Activated T-cell treated with anti-CD3 and anti-CD28 coated beads, Interleukin-2, amount 50 U/mL, for 1 hour (primary cell): ENCODE results near the gene VAMP8.
A peak's percentile ranks its signal among the peaks of the same experiment; 100 is the strongest.
"Not testable (repeated sequence)": the region's sequence is repeated elsewhere in the genome, so short reads cannot be mapped to it uniquely, and the experiment has no call there.

ENCODE experiments used
- DNase-seq: peaks from one replicate; pipeline ENCODE4 v3.0.0-alpha.2; 2020

The VAMP8 gene

DNA sequence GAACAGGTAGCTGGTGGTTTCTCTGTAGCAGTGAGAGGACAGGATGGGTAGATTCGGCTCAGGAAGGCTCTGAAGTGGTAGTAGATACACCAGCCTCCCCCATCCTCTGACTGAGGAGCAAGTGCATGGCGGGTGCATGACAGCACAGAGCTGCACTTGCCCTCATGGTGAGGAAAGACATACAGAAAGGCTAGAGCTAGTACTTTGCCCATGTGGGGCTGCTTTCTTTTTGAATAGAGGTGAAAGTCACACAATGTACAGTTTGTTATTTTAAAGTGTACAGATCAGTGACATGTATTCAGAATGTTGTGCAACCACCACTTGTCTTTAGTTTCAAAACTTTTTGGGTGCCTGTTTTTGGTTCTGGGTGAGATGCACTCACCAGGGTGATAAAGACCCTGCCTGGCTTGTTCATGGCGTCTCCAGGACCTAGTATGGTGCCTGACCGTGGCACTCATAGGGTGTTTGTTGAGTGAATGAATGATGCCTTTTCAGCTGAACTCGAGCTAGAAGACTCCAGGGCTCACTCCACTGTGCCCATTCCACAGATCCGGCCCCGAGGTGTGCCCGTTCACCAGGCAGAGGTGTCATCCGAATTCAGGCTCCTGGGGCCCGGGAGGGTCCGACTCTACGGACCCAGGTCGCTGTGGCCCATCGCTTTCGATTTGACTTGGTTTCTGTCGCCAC lies 6.4 kb downstream of the VAMP8 start:
- no peak for DNase-seq

DNA sequence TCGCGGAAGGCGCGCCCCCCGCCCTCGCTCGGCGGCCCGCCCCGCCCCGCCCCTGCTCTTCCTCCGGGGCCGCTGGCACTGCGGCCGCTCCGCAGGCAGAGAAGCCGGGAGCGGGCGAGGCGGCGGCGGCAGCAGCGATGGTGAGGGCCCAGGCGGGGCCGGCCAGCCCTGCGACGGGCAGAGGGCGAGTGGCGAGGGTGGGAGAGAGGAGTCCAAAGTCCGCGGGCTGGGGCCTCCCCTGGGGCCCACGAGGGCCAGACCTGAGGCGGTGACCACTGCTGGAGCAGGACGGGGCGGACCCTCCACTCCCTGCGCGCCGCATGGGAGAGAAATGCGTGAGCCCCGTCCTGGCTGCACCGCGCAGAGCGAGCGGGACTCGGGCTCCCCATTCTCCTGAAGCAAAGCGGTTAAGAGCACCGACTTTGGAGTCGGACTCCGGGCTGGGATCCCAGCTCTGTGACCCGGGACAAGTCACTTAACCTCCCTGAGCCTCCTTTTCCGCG lies 7.0 kb downstream of the VAMP8 start, which contains the start of gene VAMP5:
Gene VAMP5 (plus strand): TSS at position 78 of the 503 bp plus-strand sequence. CDS start 60 bp downstream, at position 138.
- peak; percentile 54 for DNase-seq

DNA sequence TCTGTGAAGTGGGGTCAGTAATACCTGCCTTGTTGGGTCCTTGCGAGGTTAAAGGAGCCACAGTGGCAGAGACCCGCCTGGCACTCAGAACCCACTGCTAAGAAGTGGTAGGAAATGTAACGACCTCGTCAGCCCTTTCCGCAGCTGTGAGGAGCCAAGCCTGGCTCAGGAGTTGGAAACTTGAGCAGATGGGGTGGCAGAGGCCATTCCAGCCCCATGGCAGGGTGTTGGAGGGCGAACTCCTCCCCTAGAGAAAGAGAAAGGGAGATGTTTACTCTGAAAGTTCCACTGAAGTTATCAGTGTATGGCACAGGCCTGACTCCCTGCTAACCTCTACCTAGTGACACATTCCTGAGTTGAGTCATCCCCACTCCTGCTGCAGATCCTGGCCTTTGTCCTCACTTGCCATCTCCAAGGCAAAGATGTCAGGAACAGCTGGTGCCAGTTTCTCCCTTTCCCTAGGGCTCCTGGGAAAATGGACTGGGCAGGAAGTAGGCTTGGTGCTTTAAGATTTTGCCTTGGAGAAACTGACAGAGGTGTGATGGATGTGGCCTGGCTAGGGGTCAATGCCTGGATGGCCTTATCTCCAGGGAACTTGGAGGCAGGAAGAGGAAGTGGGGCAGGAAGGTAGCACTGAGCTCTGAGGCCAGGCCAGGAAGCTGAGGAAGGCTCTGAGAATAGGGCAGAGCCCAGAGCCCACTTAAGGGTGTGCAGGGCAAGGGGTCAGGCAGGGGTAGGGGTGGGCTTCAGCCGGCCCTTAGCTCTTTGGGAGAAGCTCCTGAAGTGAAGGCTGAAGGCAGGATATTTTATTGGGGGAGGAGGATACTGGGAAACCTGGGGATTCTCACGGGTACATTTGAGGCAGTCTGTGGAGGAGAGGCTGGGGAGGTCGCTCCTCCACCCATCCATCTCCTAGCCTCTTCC lies 7.7 kb downstream of the VAMP8 start:
- DNase-seq, result peak; percentile 48

DNA sequence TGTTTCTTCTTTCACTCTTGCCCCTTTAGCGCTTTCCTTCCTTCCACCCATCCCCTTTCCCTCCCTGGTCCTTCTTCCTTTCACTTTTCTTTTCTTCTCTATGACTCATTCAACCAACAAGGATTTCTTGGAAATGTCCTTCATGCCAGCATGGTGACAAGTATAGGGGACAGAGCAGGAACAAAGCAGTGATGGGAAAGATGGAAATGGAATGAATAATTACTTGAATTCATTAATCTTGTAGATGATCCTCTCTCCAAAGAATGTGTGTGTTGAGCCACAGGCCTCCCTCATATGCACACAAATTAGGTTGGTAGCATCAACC lies 8.4 kb downstream of the VAMP8 start:
- no peak for DNase-seq

DNA sequence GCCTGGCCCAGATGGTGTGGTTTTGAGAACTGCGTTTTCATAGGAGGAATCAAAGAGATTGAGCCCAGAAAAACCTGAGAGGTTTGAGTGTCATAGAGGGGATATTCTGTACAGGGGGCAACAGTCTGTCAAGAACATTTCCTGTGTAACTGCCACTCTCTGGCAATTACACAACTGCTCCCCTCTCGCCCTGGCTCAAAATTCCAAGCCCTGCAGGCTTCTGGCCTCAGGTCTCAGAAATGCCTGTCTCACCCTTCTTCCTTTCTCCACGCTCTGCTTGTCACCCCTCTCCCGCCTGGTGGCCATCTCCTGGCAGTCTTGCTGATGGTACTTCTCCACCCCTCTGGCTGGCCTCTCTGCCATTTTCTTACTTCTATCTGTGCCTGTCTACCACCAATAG lies 10.8 kb downstream of the VAMP8 start:
- DNase-seq, result no peak

DNA sequence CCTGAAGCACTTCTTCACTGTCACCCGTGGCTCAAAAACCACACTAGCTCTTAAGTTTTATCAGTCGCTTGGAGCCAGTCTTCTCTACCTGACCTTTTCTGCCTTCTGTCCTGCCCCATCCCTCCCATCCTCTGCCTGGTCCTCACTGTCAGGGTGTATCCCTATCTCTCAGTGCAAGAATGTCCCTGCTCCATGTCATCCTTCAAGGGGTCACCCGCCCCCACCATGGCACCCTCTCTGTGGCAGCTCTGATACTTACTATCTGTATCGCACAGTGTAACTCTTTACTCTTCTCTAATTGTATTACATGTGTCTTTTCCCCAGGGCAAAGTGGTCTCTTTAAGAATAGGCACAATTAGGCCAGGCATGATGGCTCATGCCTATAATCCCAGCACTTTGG lies 11.3 kb downstream of the VAMP8 start:
- no peak for DNase-seq

DNA sequence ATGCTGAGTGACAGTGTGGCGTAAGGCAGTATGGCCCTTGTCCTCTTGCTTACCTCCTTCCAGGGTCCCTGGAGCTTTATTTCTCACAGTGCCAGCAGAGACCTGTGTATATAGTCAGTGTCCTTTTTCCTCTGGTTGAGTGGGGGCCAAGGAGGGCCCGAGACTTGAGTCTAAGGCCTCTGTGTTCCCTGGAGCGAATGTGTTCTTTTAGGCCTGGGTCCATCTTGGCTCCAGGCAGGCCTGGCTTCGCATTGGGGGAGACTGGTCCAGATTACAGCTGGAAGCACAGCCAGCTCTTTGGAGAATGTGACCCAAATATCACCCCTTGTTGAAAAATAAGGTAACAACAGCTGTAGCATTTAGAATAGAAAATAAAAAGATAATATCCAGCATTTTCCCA lies 11.8 kb downstream of the VAMP8 start:
- DNase-seq, result no peak

DNA sequence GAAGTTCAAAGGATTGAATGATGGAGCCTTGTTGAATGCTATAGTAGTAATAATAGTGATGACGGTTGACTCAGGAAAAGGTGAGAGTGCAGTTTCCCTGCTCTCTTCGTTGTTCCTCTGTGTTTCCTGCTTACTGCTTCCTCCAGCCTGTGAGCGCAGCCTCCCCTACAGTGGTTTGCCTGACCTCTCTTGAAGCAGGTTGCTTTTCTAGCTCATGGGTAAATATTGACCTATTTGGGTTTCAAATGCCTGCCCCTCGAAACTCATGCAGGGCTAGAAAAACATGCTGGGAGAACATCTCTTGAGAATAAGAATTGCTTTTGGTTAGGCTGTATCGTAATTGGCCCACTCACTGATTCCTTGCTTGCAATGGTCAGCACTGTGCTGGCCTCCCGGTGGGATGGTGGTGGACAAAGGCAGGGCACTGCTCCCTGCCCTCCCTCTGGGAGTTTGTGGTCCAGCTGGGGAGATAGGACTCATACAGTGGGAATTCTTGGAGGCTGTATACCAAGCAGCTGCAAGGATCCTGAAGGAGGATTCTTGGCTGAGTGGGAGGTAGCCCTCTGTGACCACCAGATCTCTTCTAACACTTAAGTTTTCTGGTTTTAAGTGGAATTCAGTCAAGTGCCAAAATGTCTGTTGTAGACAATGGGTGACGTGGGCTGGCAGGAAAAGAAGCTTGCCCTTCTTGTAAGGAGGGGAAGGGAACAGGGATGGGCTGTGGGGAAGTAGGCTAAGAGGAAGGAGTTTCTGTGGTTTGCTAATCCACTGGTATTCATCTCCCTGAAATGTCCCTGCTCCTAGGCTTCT lies 12.8 kb downstream of the VAMP8 start:
- no peak for DNase-seq

DNA sequence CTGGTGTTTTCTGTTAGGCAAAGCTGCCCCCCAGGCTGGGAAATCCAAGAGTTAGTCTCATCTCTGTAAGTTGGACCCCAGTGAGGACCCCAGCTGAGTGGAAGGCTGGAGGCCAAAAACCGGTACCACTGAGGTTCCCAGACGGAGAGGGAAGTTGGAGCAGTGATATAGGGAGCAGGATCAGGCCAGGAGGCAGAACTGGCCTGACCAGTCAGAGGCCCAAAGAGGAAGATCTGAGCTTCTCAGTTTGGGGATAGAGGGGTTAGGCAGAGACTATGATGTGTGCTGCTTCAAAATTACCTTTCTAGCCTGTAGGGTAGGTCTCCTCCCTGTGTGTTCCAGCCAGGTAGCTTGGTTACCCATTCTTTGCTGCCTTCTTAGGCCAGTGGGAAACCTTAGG lies 13.6 kb downstream of the VAMP8 start:
- no peak for DNase-seq

DNA sequence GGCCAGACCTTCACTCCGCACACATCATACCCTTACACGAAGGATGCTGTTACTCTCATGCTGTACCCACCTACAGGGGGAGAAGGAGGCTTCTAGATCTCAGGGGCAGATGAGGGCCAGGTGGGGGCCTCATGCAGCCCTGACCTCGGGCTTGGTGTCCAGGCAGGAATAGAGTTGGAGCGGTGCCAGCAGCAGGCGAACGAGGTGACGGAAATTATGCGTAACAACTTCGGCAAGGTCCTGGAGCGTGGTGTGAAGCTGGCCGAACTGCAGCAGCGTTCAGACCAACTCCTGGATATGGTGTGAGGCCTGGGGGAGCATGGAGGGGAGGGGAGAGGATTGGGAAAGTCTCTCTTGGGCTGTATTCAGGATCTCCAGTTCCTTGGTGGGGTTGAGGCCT lies 14.2 kb downstream of the VAMP8 start:
- DNase-seq, result no peak

DNA sequence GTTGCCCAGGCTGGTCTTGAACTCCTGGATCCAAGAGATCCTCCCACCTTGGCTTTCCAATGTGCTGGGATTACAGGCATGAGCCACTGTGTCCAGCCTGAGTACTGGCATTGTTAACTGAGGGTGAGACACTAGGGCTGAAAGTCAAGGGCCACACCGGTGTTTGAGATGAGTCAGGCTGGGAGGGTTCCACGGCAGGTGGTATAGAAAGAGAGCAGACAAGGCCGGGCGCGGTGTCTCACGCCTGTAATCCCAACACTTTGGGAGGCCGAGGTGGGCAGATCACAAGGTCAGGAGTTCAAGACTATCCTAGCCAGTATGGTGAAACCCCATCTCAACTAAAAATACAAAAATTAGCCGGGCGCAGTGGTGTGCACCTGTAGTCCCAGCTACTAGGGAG lies 14.9 kb downstream of the VAMP8 start:
- not testable (repeated sequence) for DNase-seq

DNA sequence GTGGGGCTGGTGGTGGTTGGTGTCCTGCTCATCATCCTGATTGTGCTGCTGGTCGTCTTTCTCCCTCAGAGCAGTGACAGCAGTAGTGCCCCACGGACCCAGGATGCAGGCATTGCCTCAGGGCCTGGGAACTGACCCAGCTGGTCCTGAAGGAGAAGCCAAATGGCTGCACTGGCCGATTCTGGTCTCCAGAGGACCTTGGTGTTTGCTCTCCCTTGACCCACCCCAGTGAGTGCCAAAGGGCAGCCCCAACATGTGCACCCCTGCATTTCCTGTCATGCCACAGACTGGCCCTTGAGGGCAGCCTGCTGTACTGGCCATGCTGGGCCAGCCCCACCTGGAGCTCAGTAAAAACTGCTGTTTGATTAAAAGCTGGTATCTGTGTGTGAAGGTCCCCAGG lies 15.6 kb downstream of the VAMP8 start:
- DNase-seq, result no peak

DNA sequence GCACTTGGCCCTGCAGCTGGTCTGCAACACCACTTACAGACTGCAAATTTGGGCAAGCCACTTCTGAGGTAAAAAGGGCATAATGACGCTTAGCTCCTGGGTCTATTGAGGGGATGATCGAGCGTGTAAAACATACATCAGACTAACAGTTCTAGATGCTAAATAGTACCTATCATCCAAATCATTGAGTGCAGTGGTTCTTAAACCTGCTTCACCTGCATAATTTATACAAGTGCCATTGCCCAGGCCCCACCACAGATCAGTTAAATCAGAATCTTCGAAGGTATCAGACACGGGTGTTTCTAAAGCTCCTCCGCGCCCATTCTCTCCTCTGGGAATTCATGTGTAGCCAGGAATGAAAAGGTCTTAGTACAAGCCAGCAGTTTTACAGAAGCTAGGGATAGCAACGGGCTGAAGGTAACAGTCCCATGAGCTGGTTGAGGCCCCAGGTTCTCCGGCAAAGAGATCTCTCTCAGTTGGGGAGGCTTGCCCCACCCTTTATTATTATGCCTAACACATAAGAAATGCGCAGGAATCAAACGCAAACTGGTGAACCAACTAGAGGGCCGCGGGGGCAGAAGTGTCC lies 17.4 kb downstream of the VAMP8 start:
- DNase-seq, result no peak

DNA sequence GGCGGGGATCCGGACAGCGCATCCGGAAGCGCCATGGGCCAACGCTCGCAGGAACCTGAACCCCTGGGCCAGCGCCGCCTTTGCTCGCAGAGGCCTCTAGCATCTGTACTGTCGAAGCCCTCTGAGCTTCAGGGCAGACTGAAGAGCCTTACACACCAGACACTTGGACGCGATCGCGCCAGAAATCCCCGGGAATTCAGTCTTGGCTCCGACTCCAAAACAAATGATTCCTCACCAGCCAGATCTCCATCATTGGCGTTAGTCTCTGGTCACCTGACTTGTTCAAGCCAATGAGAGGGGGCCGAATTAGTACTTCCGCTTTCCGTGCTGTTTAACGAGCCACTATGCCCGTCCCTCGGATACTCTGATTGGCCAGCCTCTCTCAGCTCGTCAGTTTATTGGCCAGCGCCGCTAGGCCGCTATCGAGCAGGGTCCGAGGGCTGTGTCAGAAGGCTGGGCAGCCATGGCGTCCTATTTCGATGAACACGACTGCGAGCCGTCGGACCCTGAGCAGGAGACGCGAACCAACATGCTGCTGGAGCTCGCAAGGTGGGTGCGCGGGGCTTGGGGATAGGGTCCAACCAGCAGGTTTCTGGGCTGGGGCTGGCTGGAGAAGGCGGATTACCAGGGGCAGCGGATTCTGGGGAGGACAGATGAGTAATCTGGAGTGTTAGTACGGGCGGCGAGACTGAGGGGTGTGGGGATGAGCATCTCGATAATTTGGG lies 18.1 kb downstream of the VAMP8 start, which contains the start of gene RNF181:
Gene RNF181 (plus strand): TSS at position 445 of the 725 bp plus-strand sequence. CDS start 19 bp downstream, at position 464.
- peak; percentile 84 for DNase-seq

DNA sequence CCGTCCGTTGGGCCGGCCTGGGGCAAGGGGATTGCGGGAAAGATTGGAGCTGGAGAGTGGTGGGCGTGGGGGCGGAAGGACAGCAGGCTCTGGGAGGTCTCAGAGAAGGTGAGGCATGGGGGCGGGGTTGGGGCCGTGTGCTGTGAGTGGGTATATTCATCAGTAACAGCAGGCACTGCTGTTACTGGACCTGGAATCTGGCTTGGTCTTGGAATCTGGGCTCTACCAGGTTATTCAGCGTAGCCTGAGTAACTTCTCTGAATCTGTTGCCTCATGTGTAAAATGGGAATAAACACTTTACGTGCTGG lies 18.6 kb downstream of the VAMP8 start:
- DNase-seq, result no peak

DNA sequence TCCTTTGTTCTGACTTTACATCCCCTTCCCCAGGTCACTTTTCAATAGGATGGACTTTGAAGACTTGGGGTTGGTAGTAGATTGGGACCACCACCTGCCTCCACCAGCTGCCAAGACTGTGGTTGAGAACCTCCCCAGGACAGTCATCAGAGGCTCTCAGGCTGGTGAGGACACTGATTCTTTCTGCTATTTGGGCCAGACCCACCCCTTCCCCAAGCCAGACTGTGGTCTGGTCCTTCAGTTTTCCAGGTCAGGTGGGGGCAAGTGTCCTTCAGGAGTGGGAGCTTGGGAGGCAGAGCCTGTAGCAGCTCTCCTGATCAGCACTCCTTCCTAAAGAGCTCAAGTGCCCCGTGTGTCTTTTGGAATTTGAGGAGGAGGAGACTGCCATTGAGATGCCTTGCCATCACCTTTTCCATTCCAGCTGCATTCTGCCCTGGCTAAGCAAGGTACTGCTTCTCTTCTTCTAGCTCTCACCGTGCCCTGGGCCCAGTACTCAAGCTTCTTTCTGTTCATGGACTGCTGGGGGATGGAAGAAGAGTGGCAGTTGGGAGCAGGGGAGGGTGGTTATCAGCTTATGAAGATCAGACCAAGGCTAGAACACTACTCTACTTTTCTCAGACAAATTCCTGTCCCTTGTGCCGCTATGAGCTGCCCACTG lies 19.2 kb downstream of the VAMP8 start:
- no peak for DNase-seq

DNA sequence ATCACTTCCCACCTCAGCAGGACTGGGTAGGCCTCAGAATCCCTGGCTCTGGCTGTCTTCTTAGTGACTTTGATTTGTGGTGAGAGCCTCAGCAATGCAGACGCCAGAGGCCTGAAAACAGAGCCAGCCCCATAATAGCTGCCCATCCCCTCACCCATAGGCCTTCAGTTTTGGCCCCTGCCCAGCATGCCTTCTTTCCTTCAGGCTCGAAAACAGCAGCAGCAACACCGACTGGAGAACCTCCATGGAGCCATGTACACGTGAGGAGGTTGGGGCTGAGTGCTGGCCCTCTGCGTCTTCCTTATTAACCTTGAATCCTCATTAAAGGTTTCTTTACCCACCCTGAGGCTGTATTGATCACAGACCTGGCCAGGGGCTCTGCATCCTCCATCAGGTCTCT lies 19.9 kb downstream of the VAMP8 start:
- no peak for DNase-seq

DNA sequence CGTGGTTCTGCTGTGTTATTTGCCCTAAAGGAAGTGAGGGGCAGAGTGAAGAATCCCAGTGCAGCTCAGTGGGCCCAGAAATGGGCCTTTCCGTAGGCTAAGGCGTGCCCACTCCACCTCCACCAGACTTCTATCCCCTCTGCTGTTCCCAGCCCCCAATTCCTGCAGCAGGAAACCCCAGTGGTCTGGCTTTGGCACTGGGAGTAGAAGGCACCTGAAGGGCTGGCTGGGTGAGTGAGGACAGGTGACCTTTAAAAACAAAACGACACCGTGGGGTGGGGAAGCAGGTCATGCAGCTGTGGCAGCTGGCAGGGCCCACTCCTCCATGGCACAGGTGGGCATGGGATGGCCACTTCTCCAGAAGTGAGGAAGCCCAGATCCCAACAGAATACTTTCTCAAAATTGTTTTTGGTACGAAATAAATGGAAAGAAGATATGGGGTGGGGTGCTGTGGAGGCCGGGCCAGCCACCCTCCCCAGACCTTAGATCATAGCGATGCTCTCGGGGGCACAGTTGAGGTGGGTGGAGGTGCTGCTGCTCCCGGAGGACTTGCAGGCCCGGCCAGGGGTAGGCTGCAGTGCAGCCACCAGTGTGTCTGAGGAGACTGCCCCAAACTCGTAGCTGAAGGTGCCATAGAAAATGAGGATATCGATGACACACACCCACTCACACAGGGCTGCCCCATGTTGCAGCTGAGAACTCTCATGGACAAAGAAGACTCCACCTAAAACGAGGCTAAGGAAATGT lies 21.4 kb downstream of the VAMP8 start:
- no peak for DNase-seq

DNA sequence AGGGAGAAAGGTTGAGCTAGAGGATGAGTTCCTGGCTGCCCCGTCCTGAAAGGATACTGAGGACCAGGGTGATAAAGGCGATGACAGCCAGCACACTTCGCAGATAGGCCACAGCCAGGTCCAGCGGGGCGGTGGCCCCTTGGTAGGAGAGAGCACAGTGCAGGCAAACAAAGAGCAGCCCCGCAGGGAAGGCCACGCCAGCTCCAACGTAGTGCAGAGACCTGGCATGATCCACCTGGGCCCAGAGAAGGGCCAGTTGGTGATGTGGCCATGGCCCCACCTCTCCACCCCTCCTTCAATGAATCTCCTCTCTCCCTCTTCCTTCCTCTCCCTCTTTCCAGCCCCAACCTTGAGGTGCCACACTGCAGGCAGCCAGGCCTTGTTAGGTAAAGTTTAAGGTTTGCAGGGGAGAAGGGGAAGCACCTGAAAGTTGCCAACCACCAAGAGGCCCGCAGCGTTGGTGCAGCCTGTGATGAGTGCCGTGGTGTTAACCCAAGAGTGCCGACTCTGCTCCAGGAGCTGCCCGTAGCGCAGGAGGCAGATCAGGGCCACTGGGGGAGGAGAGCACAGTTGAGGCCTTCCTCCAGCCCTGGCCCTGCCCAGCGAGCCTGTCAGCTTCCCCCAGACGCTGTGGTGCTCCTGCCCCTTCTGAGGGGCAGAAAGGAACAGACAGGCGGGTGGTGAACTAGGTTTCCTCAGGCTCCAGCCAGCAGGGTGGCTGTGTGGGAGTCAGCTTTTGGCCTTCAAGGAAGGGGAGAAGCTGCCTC lies 22.3 kb downstream of the VAMP8 start:
- DNase-seq, result no peak

DNA sequence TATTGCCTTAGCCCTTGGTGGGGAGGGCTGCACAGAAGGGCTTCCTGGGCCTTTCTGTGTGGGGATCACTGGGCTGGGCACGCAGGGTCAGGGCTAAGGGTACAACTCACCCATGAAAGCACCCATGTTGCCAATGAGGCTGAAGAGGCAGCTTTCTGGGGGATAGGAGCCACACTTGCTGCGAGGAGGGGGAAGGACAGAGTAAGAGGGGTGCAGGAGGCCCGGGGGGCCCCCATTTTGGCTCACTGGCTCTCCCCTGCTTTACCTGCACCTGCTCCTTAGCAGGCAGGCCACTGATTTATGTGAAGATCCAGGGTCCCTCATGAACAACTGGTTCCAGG lies 22.8 kb downstream of the VAMP8 start:
- no peak for DNase-seq
